Panc1 (cell line): ENCODE results near the gene GSG1L. TPM values are rescaled to one million over a fixed set of nuclear protein-coding genes. Genes with fewer than 3 reads are reported as not detected.

Experiments
- ATAC-seq: fragments of 200-7000 bp; cut with Tn5 transposase; 2 replicates; pipeline ENCODE4 v1.9.1; 2020; ENCODE audit warnings: mild to moderate bottlenecking, moderate library complexity
- BruUV-seq: library from RNA; stranded (reverse); fragments of 400-500 nt; replicated peaks from 2 replicates; lab custom pipeline; 2021; lab: Mats Ljungman, UMichigan
- CTCF ChIA-PET: fragments of 300-600 bp; sonication (Branson Sonifier 250); formaldehyde crosslinking; loops from one replicate; lab custom pipeline; 2022; ENCODE audit warnings: antibody characterized with exemption; lab: Charles Lee
- POLR2A ChIA-PET: fragments of 300-600 bp; sonication (Branson Sonifier 250); formaldehyde crosslinking; loops from one replicate; lab custom pipeline; 2022; ENCODE audit warnings: antibody characterized with exemption; lab: Charles Lee
- DNase-seq: peaks from one replicate; pipeline ENCODE4 v3.0.0-alpha.2; 2010; ENCODE audit warnings: low read depth, low spot score
- H3K27ac ChIP-seq: 2 replicates; pipeline ENCODE4 v1.5.1; 2011; ENCODE audit warnings: mild to moderate bottlenecking, low read length, inconsistent platforms
- H3K27me3 ChIP-seq: fragments of 200-500 bp; sonication (Bioruptor generic); 2 replicates; pipeline ENCODE4 v1.6.0; 2014; ENCODE audit warnings: low read length, inconsistent platforms; ENCODE audit not compliant: control insufficient read depth, insufficient read depth
- H3K36me3 ChIP-seq: fragments of 200-500 bp; sonication (Bioruptor generic); 2 replicates; pipeline ENCODE4 v1.5.1; 2014; ENCODE audit warnings: inconsistent platforms, mild to moderate bottlenecking, low read length, moderate library complexity; ENCODE audit not compliant: control insufficient read depth, insufficient read depth
- H3K4me1 ChIP-seq: 2 replicates; pipeline ENCODE4 v1.5.1; 2011; ENCODE audit warnings: inconsistent platforms, mild to moderate bottlenecking, low read length, moderate library complexity; ENCODE audit not compliant: control insufficient read depth, insufficient read depth
- H3K4me3 ChIP-seq, 2 experiments: 2 replicates each; pipeline ENCODE4 v1.5.1; 2011 to 2012; ENCODE audit warnings: low read depth in 2 of 2, low read length in 2 of 2, mild to moderate bottlenecking in 2 of 2, inconsistent platforms in 1 of 2, moderate library complexity in 1 of 2
- H3K9me3 ChIP-seq: fragments of 200-500 bp; sonication (Bioruptor generic); 2 replicates; pipeline ENCODE4 v1.5.1; 2014; ENCODE audit warnings: low read depth, mild to moderate bottlenecking, inconsistent platforms, low read length, moderate library complexity; ENCODE audit not compliant: control insufficient read depth, insufficient read depth
- CTCF ChIP-seq: fragments of 450-650 bp; IDR thresholded peaks from 2 replicates; pipeline ENCODE4 v1.5.1; 2017; ENCODE audit warnings: mild to moderate bottlenecking
- POLR2AphosphoS5 ChIP-seq: IDR thresholded peaks from 2 replicates; pipeline ENCODE4 v1.6.1; 2012; ENCODE audit warnings: mild to moderate bottlenecking, low read depth, low read length, moderate library complexity
- REST ChIP-seq, 2 experiments: IDR thresholded peaks; 2 replicates each; pipeline ENCODE4 v1.6.1; 2011 to 2012; ENCODE audit warnings: low read depth in 2 of 2, control low read depth in 1 of 2, low read length in 1 of 2, mild to moderate bottlenecking in 1 of 2, moderate library complexity in 1 of 2; ENCODE audit not compliant: insufficient read depth in 1 of 2
- SIN3A ChIP-seq: IDR thresholded peaks from 2 replicates; pipeline ENCODE4 v1.6.1; 2012; ENCODE audit warnings: low read depth, mild to moderate bottlenecking, low read length, moderate library complexity, borderline replicate concordance; ENCODE audit not compliant: insufficient read depth
- TCF7L2 ChIP-seq: IDR thresholded peaks from 2 replicates; pipeline ENCODE4 v1.6.1; 2011; ENCODE audit warnings: mild to moderate bottlenecking, low read depth, low read length, inconsistent platforms
- in situ Hi-C: cut with HindIII; loops from 2 replicates; pipeline ENCODE4 v1.10.0; 2016; ENCODE audit warnings: low sequenced_read_pairs, low pct_unique_long_range_greater_than_20kb
- intact Hi-C: fragments of 100-400 bp; cut with micrococcal nuclease; formaldehyde crosslinking; loops from one replicate; pipeline ENCODE4 v1.10.0; 2022; ENCODE audit not compliant: unreplicated experiment
- total RNA-seq: library from RNA; stranded (reverse); gene quantifications from one replicate; pipeline ENCODE4 v1.2.1, GENCODE V29; 2021; ENCODE audit not compliant: unreplicated experiment

Gene GSG1L
- total RNA-seq, 1 experiment from 2014 or later = 0.08 TPM

- POLR2A ChIA-PET = no interaction called here
- Histone ChIP-seq H3K9me3 (no peaks in the 10 kb centered on the region), H3K27ac (no peak overlapping the region), H3K36me3 (no peaks in the 10 kb centered on the region), H3K27me3 (no peaks in the 10 kb centered on the region), H3K4me3 (no peak overlapping the region), H3K4me1 (no peaks in the 10 kb centered on the region)
- ATAC-seq (no peak), DNase-seq (no peak)
- intact Hi-C loops (no loop called here), in situ Hi-C loops (no loop called here)
- CTCF ChIA-PET = no interaction called here
- no peak for TF ChIP-seq POLR2AphosphoS5
- no TSS peak for BruUV-seq
These were observed 14.7 kb upstream of the GSG1L start for GRCh38 chr16:28078261-28078660.

- TF ChIP-seq CTCF (no peak), POLR2AphosphoS5 (no peak), SIN3A (no peak), TCF7L2 (no peak), REST (IDR thresholded peaks at IDR 0.05; ENCODE audit: insufficient read depth in 1 of 2, low read depth in 2 of 2, low read length in 1 of 2) (no peak)
- Histone ChIP-seq H3K36me3 (no peaks in the 10 kb centered on the region), H3K27ac (no peak overlapping the region), H3K4me1 (no peaks in the 10 kb centered on the region), H3K4me3 (no peak overlapping the region), H3K9me3 (no peaks in the 10 kb centered on the region), H3K27me3 (peaks cover 5% of the 10 kb centered on the region)
- no TSS peak for BruUV-seq
- POLR2A ChIA-PET = no interaction called here
- DNase-seq (no peak), ATAC-seq (no peak)
- in situ Hi-C loops = no loop called here
- intact Hi-C loops = no loop called here
- CTCF ChIA-PET = no interaction called here
These were observed 10.3 kb upstream of the GSG1L start for GRCh38 chr16:28073836-28074235.

GRCh38 chr16:28072087-28072486 lies 8.6 kb upstream of the GSG1L start:
- H3K4me1 ChIP-seq = no peaks in the 10 kb centered on the region
- in situ Hi-C loops (no loop called here), intact Hi-C loops (no loop called here)
- H3K9me3 ChIP-seq = no peaks in the 10 kb centered on the region
- no peak for ATAC-seq
- TF ChIP-seq REST (IDR thresholded peaks at IDR 0.05; ENCODE audit: insufficient read depth in 1 of 2, low read depth in 2 of 2, low read length in 1 of 2) (no peak), SIN3A (no peak), CTCF (no peak), POLR2AphosphoS5 (no peak), TCF7L2 (no peak)
- peaks cover 5% of the 10 kb centered on the region for H3K27me3 ChIP-seq
- no peak overlapping the region for H3K27ac ChIP-seq
- no peaks in the 10 kb centered on the region for H3K36me3 ChIP-seq
- no peak for DNase-seq
- ChIA-PET CTCF (interaction anchor here (1.0 kb wide), 1 partner anchor 100 kb away, joined by 3 read pairs; no protein-coding TSS in a partner anchor), POLR2A (no interaction called here)
- no TSS peak for BruUV-seq
- H3K4me3 ChIP-seq = no peak overlapping the region
